Stimulated activated CD8-positive, alpha-beta memory T cell treated with anti-CD3 and anti-CD28 coated beads, Interleukin-15, amount 100 ng/mL, for 1 hour (primary cell): ENCODE data around the gene MAP6.

Source experiments
- DNase-seq: peaks from one replicate; pipeline ENCODE4 v3.0.0-alpha.2; 2020; ENCODE audit warnings: low read depth

The MAP6 gene

GRCh38 chr11:75548595-75549272 is 120.1 kb downstream of the MAP6 start:
- DNase-seq, result no peak

- no peak for DNase-seq
Observed at GRCh38 chr11:75547617-75548058, 121.2 kb downstream of the MAP6 start.

GRCh38 chr11:75547177-75547576 is 121.7 kb downstream of the MAP6 start:
- DNase-seq, result no peak

GRCh38 chr11:75543806-75544205 is 125.0 kb downstream of the MAP6 start:
- no peak for DNase-seq

- no peak for DNase-seq
Observed at GRCh38 chr11:75542088-75542438, 126.8 kb downstream of the MAP6 start.

GRCh38 chr11:75541193-75542087 is 127.4 kb downstream of the MAP6 start:
- DNase-seq, result no peak

GRCh38 chr11:75539459-75540334 is 129.1 kb downstream of the MAP6 start:
- DNase-seq, result no peak

GRCh38 chr11:75538150-75538942 is 130.5 kb downstream of the MAP6 start:
- DNase-seq, result no peak

- no peak for DNase-seq
Observed at GRCh38 chr11:75537740-75538139, 131.1 kb downstream of the MAP6 start.
